Measurements from ENCODE around the gene NUMBL. TPM values are rescaled to one million over a fixed set of nuclear protein-coding genes. Genes with fewer than 3 reads are reported as not detected.
"Not testable (repeated sequence)": the region's sequence is repeated elsewhere in the genome, so short reads cannot be mapped to it uniquely, and the experiment has no call there.

The NUMBL gene
- total RNA-seq, 1 donor from 2014 or later = 17.7 TPM

- no peak overlapping the region for H3K4me3 ChIP-seq
- ATAC-seq (no peak), DNase-seq (no peak)
- H3K9me3 ChIP-seq = no peaks in the 10 kb centered on the region
- no peaks in the 10 kb centered on the region for H3K36me3 ChIP-seq
- intact Hi-C loops (cut with DNase I) = no loop called here
- peaks cover 8% of the 10 kb centered on the region for H3K4me1 ChIP-seq
- no peaks in the 10 kb centered on the region for H3K27me3 ChIP-seq (ENCODE audit: low read depth)
- no peak for TF ChIP-seq CTCF (IDR thresholded peaks at IDR 0.05)
- H3K27ac ChIP-seq = no peak overlapping the region
Observed at GRCh38 chr19:40659566-40659965, 30.9 kb downstream of the NUMBL start.

- Histone ChIP-seq H3K9me3 (no peaks in the 10 kb centered on the region), H3K4me1 (peaks cover 8% of the 10 kb centered on the region), H3K27me3 (ENCODE audit: low read depth) (no peaks in the 10 kb centered on the region), H3K27ac (no peak overlapping the region), H3K4me3 (no peak overlapping the region), H3K36me3 (no peaks in the 10 kb centered on the region)
- DNase-seq = no peak
- ATAC-seq = no peak
- intact Hi-C loops (cut with DNase I) = no loop called here
- no peak for TF ChIP-seq CTCF (IDR thresholded peaks at IDR 0.05)
Observed at GRCh38 chr19:40659116-40659515, 31.3 kb downstream of the NUMBL start.

GRCh38 chr19:40658031-40658430 is 32.4 kb downstream of the NUMBL start:
- Histone ChIP-seq H3K4me3 (no peak overlapping the region), H3K27me3 (ENCODE audit: low read depth) (no peaks in the 10 kb centered on the region), H3K9me3 (no peaks in the 10 kb centered on the region), H3K4me1 (no peaks in the 10 kb centered on the region), H3K27ac (no peak overlapping the region), H3K36me3 (no peaks in the 10 kb centered on the region)
- ATAC-seq (no peak), DNase-seq (no peak)
- intact Hi-C loops (cut with DNase I) = no loop called here
- TF ChIP-seq CTCF (IDR thresholded peaks at IDR 0.05) = no peak

- DNase-seq; ATAC-seq; intact Hi-C loops (cut with DNase I): not testable (repeated sequence)
Observed at GRCh38 chr19:40655684-40656083, 34.8 kb downstream of the NUMBL start.

GRCh38 chr19:40652303-40652702 is 38.1 kb downstream of the NUMBL start:
- intact Hi-C loops (cut with DNase I); H3K9me3 ChIP-seq; H3K4me3 ChIP-seq; H3K27me3 ChIP-seq (ENCODE audit: low read depth); ATAC-seq; DNase-seq; H3K27ac ChIP-seq; H3K36me3 ChIP-seq; H3K4me1 ChIP-seq: not testable (repeated sequence)

More at GRCh38 chr19:40655684-40656083, 34.8 kb downstream of the NUMBL start:
- not testable (repeated sequence) for H3K4me3 ChIP-seq; H3K4me1 ChIP-seq; H3K9me3 ChIP-seq; H3K27me3 ChIP-seq (ENCODE audit: low read depth); H3K27ac ChIP-seq; H3K36me3 ChIP-seq

- DNase-seq (no peak), ATAC-seq (peak in 1 of 2 donors; percentile 53)
- no peaks in the 10 kb centered on the region for H3K9me3 ChIP-seq
- H3K4me1 ChIP-seq = peaks cover 12% of the 10 kb centered on the region
- H3K36me3 ChIP-seq = no peaks in the 10 kb centered on the region
- TF ChIP-seq CTCF (IDR thresholded peaks at IDR 0.05) = no peak
- peak overlapping the region; percentile 61 for H3K27ac ChIP-seq
- H3K4me3 ChIP-seq = no peak overlapping the region
- no peaks in the 10 kb centered on the region for H3K27me3 ChIP-seq (ENCODE audit: low read depth)
- intact Hi-C loops (cut with DNase I) = no loop called here
Observed at GRCh38 chr19:40650749-40651305, 39.6 kb downstream of the NUMBL start.

GRCh38 chr19:40649903-40650675 is 40.4 kb downstream of the NUMBL start:
- H3K4me1 ChIP-seq = peaks cover 20% of the 10 kb centered on the region
- H3K9me3 ChIP-seq; H3K27me3 ChIP-seq (ENCODE audit: low read depth); intact Hi-C loops (cut with DNase I); H3K36me3 ChIP-seq; DNase-seq; ATAC-seq; H3K4me3 ChIP-seq: not testable (repeated sequence)
- peak overlapping the region; percentile 61 for H3K27ac ChIP-seq

All from lower lobe of right lung (tissue), 2 donors.